22Rv1 (cell line): ENCODE results near the gene CHMP3.
"Not testable (repeated sequence)": the region's sequence is repeated elsewhere in the genome, so short reads cannot be mapped to it uniquely, and the experiment has no call there.

Source experiments
- H3K27ac ChIP-seq: fragments of 450-650 bp; 2 replicates; pipeline ENCODE4 v1.5.1; 2017
- ZFX ChIP-seq: fragments of 450-650 bp; IDR thresholded peaks from 2 replicates; pipeline ENCODE4 v1.6.1; 2017; ENCODE audit warnings: antibody characterized with exemption, borderline replicate concordance
- TF ChIP-seq, protein P1 (sequence below): fragments of 450-650 bp; IDR thresholded peaks from 2 replicates; pipeline ENCODE4 v1.5.1; 2017; ENCODE audit warnings: mild to moderate bottlenecking

The CHMP3 gene

DNA sequence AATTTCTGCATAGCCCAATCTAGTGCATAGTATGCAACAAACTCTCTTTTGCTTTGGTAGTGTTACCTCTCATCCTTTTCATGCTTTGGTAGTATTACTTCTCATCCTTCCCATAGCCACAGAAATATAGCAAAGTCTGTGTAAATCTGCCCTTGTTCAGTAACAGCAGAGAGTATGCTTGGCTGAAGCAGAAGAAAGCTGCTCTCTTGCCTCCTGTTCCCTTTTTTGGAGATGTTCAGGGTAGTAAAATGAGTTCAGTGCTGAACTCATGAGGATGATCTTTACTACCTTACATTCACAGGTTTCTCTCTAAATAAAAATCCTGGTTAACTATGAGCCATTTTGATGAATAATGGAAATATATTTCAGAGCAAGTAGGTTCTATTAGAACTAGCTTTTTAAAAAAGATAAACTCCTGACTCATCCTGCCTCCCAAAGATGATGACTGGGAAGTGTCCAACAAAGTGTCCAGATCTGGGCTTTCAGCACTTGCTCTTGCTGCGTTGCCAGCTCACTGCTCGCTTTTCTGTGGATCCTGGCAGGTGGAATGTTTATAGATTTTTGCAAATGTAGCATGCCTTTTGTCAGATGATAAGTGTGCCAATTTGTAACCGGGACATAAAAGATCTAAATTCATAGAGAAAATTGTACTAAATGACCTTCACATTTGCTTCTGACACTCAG lies 29.4 kb upstream of the CHMP3 start:
- TF ChIP-seq, protein P1, sequence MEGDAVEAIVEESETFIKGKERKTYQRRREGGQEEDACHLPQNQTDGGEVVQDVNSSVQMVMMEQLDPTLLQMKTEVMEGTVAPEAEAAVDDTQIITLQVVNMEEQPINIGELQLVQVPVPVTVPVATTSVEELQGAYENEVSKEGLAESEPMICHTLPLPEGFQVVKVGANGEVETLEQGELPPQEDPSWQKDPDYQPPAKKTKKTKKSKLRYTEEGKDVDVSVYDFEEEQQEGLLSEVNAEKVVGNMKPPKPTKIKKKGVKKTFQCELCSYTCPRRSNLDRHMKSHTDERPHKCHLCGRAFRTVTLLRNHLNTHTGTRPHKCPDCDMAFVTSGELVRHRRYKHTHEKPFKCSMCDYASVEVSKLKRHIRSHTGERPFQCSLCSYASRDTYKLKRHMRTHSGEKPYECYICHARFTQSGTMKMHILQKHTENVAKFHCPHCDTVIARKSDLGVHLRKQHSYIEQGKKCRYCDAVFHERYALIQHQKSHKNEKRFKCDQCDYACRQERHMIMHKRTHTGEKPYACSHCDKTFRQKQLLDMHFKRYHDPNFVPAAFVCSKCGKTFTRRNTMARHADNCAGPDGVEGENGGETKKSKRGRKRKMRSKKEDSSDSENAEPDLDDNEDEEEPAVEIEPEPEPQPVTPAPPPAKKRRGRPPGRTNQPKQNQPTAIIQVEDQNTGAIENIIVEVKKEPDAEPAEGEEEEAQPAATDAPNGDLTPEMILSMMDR = no peak
- TF ChIP-seq ZFX = no peak
- no peak overlapping the region for H3K27ac ChIP-seq

DNA sequence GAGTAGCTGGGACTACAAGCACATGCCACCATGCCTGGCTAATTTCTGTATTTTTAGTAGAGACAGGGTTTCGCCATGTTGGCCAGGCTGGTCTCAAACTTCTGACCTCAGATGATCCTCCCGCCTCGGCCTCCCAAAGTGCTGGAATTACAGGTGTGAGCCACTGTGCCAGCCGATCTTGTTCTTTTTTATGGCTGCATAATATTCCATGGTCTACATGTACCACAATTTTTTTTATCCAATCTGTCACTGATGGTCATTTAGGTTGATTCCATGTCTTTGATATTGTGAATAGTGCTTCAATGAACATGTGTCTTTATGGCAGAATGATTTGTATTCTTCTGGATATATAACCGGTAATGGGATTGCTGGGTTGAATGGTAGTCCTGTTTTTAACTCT lies 26.5 kb upstream of the CHMP3 start:
- H3K27ac ChIP-seq = not testable (repeated sequence)

DNA sequence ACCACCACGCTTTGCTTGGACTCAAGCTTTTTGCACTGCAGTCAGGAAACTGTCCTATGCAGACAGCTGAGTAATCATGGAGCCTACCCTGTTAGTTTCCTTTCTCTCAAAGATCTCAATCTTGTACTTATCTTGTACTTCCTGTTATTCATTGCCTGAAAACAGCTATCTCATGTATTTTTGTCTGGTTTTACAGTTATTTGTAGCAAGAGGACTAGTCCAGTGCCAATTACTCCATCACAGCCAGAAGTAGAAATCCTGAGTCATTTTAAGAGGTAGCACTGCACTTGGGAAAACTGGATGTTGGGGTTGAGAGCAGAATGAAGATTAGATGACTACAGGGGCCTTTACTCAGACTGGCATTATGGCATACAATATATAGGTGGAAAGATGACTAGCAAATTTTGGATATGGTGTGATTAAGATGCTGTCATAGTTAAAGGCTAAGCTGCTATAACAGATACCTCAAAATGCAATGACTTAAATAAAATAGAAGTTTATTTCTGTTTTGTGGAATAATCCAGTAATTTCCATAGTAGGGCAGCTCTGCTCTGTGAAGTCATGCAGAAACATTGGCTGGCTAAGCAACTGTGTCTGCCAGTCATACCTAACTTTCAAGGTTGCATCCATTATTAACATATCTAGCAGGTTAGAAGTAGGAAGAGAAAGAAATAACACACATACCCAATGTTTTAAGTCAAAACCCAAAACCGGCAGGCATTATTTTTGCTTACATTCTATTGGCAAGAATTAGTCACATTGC lies 21.1 kb upstream of the CHMP3 start:
- H3K27ac ChIP-seq = no peak overlapping the region
- TF ChIP-seq ZFX = no peak
- TF ChIP-seq, protein P1 = no peak

DNA sequence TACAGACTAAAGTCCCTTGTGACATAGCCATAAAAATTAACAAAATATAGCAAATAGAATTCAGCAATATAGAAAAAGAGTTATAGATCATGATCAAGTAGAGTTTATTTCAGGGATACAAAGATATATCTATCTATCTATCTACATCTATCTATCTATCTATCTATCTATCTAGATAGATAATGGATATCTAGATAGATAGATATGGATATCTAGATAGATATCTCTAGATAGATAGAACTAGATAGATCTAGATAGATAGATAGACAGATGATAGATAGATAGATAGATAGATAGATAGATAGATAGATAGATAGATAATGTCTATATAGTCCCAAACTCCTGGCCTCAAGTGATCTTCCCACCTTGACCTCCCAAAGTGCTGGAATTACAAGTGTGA lies 17.3 kb upstream of the CHMP3 start:
- TF ChIP-seq, protein P1 = no peak
- no peak for TF ChIP-seq ZFX
- H3K27ac ChIP-seq = no peak overlapping the region

DNA sequence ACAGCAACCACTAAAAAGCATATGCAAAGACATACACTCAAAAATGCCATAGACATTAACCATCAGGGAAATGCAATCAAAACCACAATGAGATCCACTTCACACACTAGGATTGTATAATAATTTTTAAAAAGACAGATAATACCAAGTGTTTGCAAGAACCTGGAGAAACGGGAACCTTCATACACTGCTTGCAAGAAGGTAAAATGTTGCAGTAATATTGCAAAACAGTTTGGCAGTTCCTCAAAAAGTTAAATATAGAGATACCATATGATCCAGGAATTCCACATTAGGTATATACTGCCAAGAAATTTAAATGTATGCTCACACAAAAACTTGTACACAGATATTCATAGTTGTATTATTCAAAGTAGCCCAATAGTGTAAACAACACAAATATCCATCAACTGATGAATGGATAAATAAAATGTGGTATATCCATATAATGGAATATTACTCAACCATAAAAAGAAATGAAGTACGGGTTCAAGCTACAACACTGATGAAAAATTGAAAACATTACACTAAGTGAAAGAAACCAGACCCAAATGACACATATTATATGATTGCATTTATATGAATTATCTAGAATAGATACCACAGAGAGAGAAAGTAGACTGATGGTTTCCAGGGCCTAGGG lies 14.7 kb upstream of the CHMP3 start:
- H3K27ac ChIP-seq = no peak overlapping the region
- TF ChIP-seq, protein P1 = no peak
- no peak for TF ChIP-seq ZFX

DNA sequence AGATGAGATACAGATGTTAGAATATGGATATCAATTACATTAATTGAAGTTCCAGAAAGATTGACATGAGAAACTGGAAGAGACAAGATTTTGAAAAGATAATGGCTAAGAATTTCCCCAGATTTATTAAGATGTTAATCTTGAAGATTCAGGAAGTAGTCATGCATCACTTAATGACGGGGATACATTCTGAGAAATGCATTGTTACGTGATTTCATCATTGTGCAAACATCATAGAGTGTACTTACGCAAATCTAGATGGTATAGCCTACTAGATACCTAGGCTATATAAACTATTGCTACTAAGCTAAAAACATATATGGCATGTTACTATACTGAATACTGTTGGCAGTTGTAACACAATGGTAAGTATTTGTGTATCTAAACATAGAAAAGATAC lies 6.8 kb upstream of the CHMP3 start:
- TF ChIP-seq, protein P1 = no peak
- TF ChIP-seq ZFX = no peak
- no peak overlapping the region for H3K27ac ChIP-seq

DNA sequence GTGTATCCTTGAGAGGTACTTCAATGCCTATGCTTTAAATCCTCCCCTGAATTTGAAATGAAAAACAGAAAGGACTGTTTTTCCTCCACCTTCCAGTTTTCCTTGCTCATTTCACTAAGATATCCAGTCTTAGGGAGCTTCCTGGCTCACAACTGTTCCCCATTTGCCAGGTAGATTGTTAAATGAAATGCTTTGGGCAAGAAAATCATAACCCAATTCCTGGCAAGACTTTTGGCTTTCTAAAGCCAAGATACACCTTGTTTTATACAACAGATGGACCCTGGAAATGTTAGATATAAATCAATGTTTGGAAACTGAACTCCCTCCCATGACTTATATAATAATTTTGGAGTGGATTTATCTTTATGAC lies 3.6 kb upstream of the CHMP3 start:
- H3K27ac ChIP-seq = no peak overlapping the region
- TF ChIP-seq, protein P1 = no peak
- no peak for TF ChIP-seq ZFX
